Adrenal gland (tissue), 12 donors: ENCODE results near the gene CNST. TPM values are rescaled to one million over a fixed set of nuclear protein-coding genes. Genes with fewer than 3 reads are reported as not detected.

Source experiments
- DNase-seq, 7 donors: peaks; one replicate each; pipeline ENCODE4 v3.0.0-alpha.2; 2019 to 2020
- H3K27ac ChIP-seq, 5 donors: fragments of 200-600 bp; sonication (generic) in 4 of 5; 1 replicate in 3 of 5; 2 replicates in 2 of 5; pipeline versions ENCODE4 v1.5.1 to v1.8.0; 2016 to 2020; ENCODE audit warnings: mild to moderate bottlenecking in 1 of 5
- H3K27me3 ChIP-seq: fragments of 200-600 bp; 2 replicates; pipeline ENCODE4 v1.8.0; 2021
- H3K36me3 ChIP-seq, 2 donors: fragments of 200-600 bp; replicated peaks in 1 of 2; 1 replicate in 1 of 2; 2 replicates in 1 of 2; pipeline versions ENCODE4 v1.5.1 to v1.8.0; 2018 to 2022
- H3K4me1 ChIP-seq, 2 donors: fragments of 200-600 bp; replicated peaks in 1 of 2; 1 replicate in 1 of 2; 2 replicates in 1 of 2; pipeline versions ENCODE4 v1.5.1 to v1.8.0; 2018 to 2021
- H3K4me3 ChIP-seq, 4 donors: fragments of 200-600 bp; sonication (generic) in 3 of 4; one replicate each; pipeline ENCODE4 v1.5.1; 2016 to 2018
- H3K9me3 ChIP-seq, 3 donors: fragments of 200-600 bp; sonication (generic) in 1 of 3; replicated peaks in 1 of 3; 1 replicate in 2 of 3; 2 replicates in 1 of 3; pipeline versions ENCODE4 v1.5.1 to v1.8.0; 2016 to 2021
- POLR2A ChIP-seq, 2 donors: fragments of 450-650 bp; IDR thresholded peaks; one replicate each; pipeline ENCODE4 v1.6.1; 2017; ENCODE audit warnings: antibody characterized with exemption in 2 of 2, mild to moderate bottlenecking in 2 of 2, moderate library complexity in 1 of 2
- WGBS, 4 donors: extraction: QIAGEN DNeasy Blood & Tissue Kit in 2 of 4; methylation state at CpG; one replicate each; pipeline versions ENCODE4 v1.1.5 to v1.1.7; 2013 to 2017; 5-methylcytosine and 5-hydroxymethylcytosine counted together
- intact Hi-C, 2 donors: fragments of 100-400 bp; cut with DNase I; formaldehyde crosslinking; loops; one replicate each; pipeline versions ENCODE4 v1.14.1 to v1.15.0; 2022 to 2023
- polyA plus RNA-seq, 3 donors: library from polyadenylated mRNA; stranded (reverse); fragments of 200-250 nt in 2 of 3; fragments of 350-450 nt in 1 of 3; fragmentation: Illumina TruSeq in 1 of 3; extraction: RNeasy Lipid Tissue Mini Kit (QIAGEN cat#74804) in 1 of 3; gene quantifications; one replicate each; pipeline ENCODE4 v1.2.3, GENCODE V29; 2013 to 2014
- total RNA-seq, 9 donors: library from RNA; depleted of rRNA in 4 of 9; stranded (reverse); fragments of >200 nt in 4 of 9; fragments of 120-200 nt in 1 of 9; fragmentation: NEBNext Ultra II Directional in 1 of 9; extraction: Animal tissue kit (Norgen Biotek cat#: 25700) in 1 of 9; gene quantifications; one replicate each; pipeline versions ENCODE4 v1.1.0 to v1.2.4, GENCODE V29; 2013 to 2023
- TF ChIP-seq, protein P1 (sequence below), 6 experiments: fragments of 450-650 bp in 4 of 6; fragments of 200-600 bp in 2 of 6; sonication (generic) in 1 of 6; IDR thresholded peaks; 1 replicate in 5 of 6; 2 replicates in 1 of 6; pipeline versions ENCODE4 v1.5.1 to v1.8.0; 2016 to 2021; ENCODE audit warnings: antibody characterized with exemption in 6 of 6, mild to moderate bottlenecking in 2 of 6, moderate library complexity in 1 of 6
- donor health status: healthy with polysubstance abuse.
- donor health status: Bipolar disorder and iron deficiency.
- donor health status: DM: yes; HTN: yes; CAD: no.
- donor health status: DM: no; HTN: no; CAD: no.
- donor health status: DM: no; HTN: no; CAD: no.
- donor health status: DM: yes; HTN: yes; CAD: no.

CNST gene
- total and polyA plus RNA-seq, 12 donors = 11.4 to 85.6 (median 47.3) TPM

DNA sequence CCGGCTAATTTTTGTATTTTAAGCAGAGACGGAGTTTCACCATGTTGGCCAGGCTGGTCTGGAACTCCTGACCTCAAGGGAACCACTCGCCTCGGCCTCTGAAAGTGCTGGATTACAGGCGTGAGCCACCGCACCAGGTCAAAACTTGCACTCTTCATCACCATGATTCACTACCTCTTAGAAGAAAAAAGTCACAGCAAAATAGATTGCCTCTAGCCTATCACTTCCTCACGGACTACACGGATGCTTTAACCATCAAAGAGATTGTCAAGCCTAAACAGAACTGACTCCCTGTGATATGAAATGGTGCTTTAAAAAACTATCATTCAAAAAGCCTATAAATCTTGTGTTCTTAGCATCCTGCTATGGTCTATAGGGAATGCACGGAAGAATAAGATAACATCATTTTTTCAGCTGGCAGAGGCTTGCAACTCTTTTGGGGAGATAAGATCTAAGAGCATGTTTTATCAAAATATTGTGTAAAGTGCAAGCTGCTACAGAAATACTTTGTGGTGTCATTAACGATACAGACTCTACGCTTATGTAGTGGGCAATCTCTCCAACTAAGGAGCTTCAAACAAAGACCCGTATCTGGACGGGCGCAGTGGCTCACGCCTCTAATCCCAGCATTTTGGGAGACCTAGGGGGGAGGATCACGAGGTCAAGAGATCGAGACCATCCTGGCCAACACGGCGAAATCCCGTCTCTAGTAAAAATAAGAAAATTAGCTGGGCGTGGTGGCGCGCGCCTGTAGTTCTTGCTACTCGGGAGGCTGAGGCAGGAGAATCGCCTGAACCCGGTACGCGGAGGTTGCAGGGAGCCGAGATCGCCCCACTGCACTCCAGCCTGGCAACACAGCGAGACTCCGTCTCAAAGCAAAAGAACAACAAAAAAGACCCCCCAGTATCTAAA lies 1.2 kb upstream of the CNST start:
- WGBS, 4 donors = 23 to 35% (median 29%) methylated on average over 33 of the region's 33 CpGs
- H3K9me3 ChIP-seq = no peaks in the 10 kb centered on the region
- peaks cover 0 to 16% of the 10 kb centered on the region in 2 donors for H3K36me3 ChIP-seq
- peak overlapping the region; percentile 66 to 91 (median 83) for H3K4me3 ChIP-seq
- DNase-seq = no peak
- intact Hi-C loops = no loop called here
- no peaks in the 10 kb centered on the region for H3K27me3 ChIP-seq
- peaks cover 35 to 48% of the 10 kb centered on the region in 2 donors for H3K4me1 ChIP-seq
- TF ChIP-seq POLR2A (IDR thresholded peaks at IDR 0.05) = no peak
- TF ChIP-seq, protein P1, sequence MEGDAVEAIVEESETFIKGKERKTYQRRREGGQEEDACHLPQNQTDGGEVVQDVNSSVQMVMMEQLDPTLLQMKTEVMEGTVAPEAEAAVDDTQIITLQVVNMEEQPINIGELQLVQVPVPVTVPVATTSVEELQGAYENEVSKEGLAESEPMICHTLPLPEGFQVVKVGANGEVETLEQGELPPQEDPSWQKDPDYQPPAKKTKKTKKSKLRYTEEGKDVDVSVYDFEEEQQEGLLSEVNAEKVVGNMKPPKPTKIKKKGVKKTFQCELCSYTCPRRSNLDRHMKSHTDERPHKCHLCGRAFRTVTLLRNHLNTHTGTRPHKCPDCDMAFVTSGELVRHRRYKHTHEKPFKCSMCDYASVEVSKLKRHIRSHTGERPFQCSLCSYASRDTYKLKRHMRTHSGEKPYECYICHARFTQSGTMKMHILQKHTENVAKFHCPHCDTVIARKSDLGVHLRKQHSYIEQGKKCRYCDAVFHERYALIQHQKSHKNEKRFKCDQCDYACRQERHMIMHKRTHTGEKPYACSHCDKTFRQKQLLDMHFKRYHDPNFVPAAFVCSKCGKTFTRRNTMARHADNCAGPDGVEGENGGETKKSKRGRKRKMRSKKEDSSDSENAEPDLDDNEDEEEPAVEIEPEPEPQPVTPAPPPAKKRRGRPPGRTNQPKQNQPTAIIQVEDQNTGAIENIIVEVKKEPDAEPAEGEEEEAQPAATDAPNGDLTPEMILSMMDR (IDR thresholded peaks at IDR 0.05) = no peak
- peak overlapping the region; percentile 46 to 98 (median 75) for H3K27ac ChIP-seq

DNA sequence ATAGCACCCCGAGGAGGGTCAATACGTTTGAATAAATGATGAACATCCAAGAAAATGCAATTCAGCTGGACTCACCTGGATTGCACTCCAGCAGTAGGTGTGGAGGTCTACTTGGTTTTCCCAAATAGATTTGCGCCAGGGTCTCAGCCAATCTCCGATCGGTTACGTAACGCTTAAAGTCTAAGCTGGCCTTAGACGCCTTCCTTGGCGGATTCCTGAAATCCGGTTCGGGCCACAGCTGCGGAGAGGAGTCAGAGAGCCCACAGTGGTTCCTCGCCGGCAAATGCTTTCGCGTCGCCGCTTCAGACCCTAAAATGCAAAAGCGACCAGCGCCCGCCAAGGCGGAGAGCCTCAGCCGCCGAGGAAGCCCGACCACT lies 517 bp upstream of the CNST start:
- Histone ChIP-seq H3K27me3 (no peaks in the 10 kb centered on the region), H3K4me1 (peaks cover 42 to 54% of the 10 kb centered on the region in 2 donors), H3K36me3 (peaks cover 0 to 15% of the 10 kb centered on the region in 2 donors), H3K9me3 (no peaks in the 10 kb centered on the region), H3K4me3 (peak overlapping the region; percentile 66 to 91 (median 83)), H3K27ac (peak overlapping the region; percentile 46 to 98 (median 75))
- DNase-seq = no peak
- TF ChIP-seq, protein P1 (IDR thresholded peaks at IDR 0.05) = no peak
- TF ChIP-seq POLR2A (IDR thresholded peaks at IDR 0.05) = no peak
- WGBS, 4 donors = 0 to 1% (median 1%) methylated on average over 2 to 25 of the region's 25 CpGs
- intact Hi-C loops = no loop called here

DNA sequence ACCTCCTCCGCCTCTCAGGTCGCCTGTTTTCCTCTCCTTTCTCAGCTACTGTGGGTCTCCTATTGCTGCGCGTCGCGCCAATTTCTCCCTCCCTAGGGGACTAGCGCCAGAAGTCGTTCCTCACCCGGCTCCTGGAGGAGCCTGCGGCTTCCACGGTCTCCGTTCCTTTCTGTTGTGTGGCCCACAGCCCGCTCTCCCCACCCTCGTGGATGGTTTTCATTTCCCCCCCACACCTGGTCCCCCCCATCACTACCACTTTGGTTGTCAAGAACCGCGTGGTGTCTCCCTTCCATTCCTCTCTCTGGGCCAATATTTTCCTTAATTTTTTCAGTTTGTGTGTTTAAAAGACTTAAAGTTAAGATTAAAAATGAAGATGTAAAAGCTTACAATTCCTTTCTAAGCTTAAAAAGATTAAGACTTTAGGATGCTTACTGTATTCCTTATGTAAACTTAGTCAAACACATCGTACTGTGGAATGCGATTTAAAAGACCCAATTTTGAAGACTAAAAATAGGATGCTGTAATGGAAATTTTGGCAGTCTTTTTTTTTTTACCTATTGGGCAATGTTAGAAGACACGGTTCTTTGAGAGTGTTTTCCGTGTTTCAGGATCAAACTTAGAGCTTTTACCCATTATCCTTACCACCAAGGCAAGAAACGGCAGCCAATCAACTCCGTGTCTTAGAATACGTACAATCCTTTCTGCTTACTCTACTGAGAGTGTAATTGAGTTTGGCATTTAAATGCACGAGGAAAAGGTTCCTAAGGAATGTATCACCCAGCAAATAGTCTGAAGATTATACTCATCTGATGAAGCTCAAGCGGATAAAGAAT lies 773 bp downstream of the CNST start:
- peak in 3 of 7 donors; percentile 24 to 63 (median 32) for DNase-seq
- WGBS, 4 donors = 0 to 2% (median 1%) methylated on average over 25 of the region's 25 CpGs
- no peaks in the 10 kb centered on the region for H3K9me3 ChIP-seq
- H3K27ac ChIP-seq = peak overlapping the region; percentile 86 to 98 (median 95)
- intact Hi-C loops = no loop called here
- H3K27me3 ChIP-seq = no peaks in the 10 kb centered on the region
- H3K4me1 ChIP-seq = peaks cover 50 to 67% of the 10 kb centered on the region in 2 donors
- peak overlapping the region; percentile 66 to 91 (median 76) for H3K4me3 ChIP-seq
- peaks cover 0 to 15% of the 10 kb centered on the region in 2 donors for H3K36me3 ChIP-seq
- TF ChIP-seq, protein P1 (IDR thresholded peaks at IDR 0.05) = no peak
- peak in 1 of 2 donors; percentile 49 for TF ChIP-seq POLR2A (IDR thresholded peaks at IDR 0.05)
